BE2C (cell line): ENCODE results near the gene SLC4A2.

Experiments used
- DNase-seq: peaks from one replicate; pipeline ENCODE4 v3.0.0-alpha.2; 2020
- H3K27me3 ChIP-seq: fragments of 250-450 bp; sonication (Bioruptor Pico); 2 replicates; pipeline ENCODE4 v1.5.1; 2020; ENCODE audit warnings: mild to moderate bottlenecking
- H3K36me3 ChIP-seq: fragments of 250-450 bp; sonication (Bioruptor Pico); 2 replicates; pipeline ENCODE4 v1.5.1; 2020; ENCODE audit warnings: mild to moderate bottlenecking
- H3K4me1 ChIP-seq: fragments of 250-450 bp; sonication (Bioruptor Pico); 2 replicates; pipeline ENCODE4 v1.5.1; 2020
- H3K4me3 ChIP-seq: 2 replicates; pipeline ENCODE4 v1.5.1; 2011; ENCODE audit warnings: low read depth, low read length
- H3K9me3 ChIP-seq: fragments of 250-450 bp; sonication (Bioruptor Pico); 2 replicates; pipeline ENCODE4 v1.5.1; 2020
- TF ChIP-seq, protein P1 (sequence below): IDR thresholded peaks from 2 replicates; pipeline ENCODE4 v1.5.1; 2012; ENCODE audit warnings: mild to moderate bottlenecking, low read depth, low read length

Gene SLC4A2

DNA sequence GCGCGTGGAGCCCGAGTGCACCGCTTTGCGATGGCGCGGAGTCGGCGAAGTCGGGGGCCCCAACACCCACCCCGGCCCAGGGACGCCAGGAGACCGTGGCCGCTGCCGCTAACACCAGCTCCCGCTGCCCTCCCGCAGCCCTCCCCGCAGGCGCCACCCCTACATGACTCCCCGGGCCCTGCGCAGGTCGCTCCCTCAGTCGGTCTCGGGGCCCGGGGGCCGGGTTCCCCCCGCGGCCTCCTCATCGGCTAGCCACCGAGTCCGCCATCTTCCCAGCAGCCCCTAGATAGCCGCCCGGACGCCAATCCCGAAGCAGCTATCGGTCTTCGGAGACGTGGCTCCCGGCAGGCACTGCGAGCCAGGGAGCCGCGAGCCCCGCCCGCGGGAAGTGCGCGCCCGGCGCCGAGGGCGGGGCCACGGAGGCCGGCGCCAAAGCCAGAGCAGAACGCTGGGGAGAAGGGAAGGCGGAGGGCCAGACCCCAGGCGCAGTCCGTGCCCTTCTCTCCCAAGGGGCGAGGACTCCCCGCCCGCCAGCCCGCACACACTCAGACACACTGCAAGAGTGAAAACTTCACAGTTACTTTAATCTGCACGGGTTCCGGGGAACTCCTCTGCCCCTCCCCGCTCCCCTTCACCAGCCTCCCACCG is 21.3 kb downstream of the SLC4A2 start, which contains the start of gene FASTK:
Gene FASTK (minus strand): TSS at position 288 of the 648 bp plus-strand sequence. CDS start 43 bp downstream, at position 245.
- peaks cover 48% of the 10 kb centered on the region for H3K4me1 ChIP-seq
- no peaks in the 10 kb centered on the region for H3K9me3 ChIP-seq
- H3K4me3 ChIP-seq: peak within 1 kb of the TSS; percentile 92
- peak; percentile 95 for DNase-seq
- TF ChIP-seq, protein P1, sequence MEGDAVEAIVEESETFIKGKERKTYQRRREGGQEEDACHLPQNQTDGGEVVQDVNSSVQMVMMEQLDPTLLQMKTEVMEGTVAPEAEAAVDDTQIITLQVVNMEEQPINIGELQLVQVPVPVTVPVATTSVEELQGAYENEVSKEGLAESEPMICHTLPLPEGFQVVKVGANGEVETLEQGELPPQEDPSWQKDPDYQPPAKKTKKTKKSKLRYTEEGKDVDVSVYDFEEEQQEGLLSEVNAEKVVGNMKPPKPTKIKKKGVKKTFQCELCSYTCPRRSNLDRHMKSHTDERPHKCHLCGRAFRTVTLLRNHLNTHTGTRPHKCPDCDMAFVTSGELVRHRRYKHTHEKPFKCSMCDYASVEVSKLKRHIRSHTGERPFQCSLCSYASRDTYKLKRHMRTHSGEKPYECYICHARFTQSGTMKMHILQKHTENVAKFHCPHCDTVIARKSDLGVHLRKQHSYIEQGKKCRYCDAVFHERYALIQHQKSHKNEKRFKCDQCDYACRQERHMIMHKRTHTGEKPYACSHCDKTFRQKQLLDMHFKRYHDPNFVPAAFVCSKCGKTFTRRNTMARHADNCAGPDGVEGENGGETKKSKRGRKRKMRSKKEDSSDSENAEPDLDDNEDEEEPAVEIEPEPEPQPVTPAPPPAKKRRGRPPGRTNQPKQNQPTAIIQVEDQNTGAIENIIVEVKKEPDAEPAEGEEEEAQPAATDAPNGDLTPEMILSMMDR: no peak
- no peaks in the 10 kb centered on the region for H3K27me3 ChIP-seq
- peaks cover 14% of the 10 kb centered on the region for H3K36me3 ChIP-seq

DNA sequence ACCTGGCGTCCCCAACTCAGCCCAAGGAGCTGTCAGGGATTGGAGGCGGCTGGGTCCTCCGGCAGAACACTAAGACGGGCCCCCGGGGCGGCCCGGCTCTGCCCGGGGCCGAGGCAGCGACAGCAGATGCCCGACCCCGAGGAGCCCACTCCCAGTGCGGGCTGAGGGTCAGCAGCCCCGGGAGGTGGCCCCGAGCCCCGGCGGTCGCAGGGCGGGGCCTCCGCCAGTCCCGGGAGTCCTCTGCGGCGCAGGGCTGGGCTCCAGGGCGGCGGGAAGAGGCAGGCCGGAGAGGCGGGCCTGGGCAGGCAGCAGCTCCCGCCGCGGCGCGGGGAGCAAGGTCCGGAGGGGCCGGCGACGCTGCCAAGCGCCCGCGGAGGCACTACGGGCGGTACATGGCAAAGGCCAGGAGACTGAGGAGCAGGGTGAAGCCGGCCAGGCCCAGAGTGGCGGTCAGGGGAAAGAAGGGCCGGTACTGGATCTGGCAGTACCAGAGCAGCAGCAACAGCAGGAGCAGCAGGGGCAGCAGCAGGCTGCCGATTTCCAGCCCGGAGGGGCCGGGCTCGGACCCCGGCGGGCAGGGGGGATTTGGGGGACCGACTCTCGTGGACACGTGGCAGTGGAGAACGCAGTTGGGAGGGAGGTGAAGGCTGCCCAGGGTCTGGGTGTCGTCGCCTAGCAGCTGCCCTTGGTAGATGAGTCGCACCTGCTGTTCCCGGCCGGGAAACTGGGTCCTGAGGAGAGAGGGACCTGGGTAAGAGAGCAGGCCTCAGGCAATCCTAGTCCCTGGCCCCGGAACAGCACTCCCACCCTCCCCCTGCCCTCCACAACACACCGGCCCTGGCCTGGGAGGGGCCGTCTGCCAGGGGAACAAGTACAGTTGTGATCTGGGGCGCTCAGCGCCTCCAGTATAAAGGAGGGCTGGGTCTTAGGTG is 22.0 kb downstream of the SLC4A2 start:
- peaks cover 50% of the 10 kb centered on the region for H3K4me1 ChIP-seq
- peak; percentile 65 for DNase-seq

DNA sequence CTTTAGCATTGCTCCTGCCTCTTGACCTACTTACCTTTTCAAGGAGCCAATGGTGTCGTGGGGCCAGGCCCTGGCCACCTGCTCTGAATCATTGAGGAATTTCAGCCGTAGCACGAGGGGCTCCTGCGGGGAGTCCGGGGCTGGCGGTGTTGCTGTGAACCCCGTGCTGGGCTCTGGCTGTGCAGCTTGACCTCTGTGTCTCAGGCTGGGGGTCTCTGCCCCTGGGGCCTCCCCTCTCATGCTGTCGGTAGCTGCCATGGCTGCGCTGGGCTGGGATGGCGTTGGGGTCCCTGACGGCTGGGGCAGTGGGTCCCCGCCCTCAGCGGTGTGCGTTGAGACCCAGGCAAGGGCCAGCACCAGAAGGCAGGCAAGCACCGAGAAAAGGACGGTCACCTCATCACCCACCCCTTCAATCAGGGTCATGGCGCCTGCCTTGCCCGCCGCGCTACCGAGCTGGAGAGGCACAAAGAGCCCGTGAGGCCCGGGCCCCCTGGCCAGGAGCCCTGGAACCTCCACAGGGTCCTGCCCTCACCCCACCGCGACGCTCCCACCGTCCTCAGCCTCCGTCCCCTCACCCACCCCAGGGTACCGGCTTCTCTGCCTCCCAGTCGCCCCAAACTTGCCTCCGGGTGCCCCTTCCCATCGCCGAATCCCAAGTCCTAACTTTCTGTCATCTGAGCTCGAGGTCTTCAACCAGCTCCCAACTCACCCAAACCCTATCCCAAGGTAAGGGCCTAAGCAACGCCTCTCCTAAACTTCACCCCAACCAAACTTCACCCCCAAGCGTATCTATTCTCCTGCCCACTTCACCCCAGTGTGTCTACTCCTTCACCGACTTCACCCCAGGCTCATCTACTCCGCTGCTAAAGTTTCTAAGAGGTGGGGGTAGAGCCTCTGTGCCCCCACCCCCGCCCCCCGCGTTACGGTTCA is 23.0 kb downstream of the SLC4A2 start:
- DNase-seq: no peak
- no peaks in the 10 kb centered on the region for H3K9me3 ChIP-seq
- TF ChIP-seq, protein P1: no peak
- no peaks in the 10 kb centered on the region for H3K36me3 ChIP-seq
- H3K27me3 ChIP-seq: no peaks in the 10 kb centered on the region
- peaks cover 43% of the 10 kb centered on the region for H3K4me1 ChIP-seq
- H3K4me3 ChIP-seq: peak overlapping the region; percentile 92

More for the DNA sequence above, 22.0 kb downstream of the SLC4A2 start:
- H3K36me3 ChIP-seq: peaks cover 6% of the 10 kb centered on the region
- H3K9me3 ChIP-seq: no peaks in the 10 kb centered on the region
- TF ChIP-seq, protein P1: no peak
- no peaks in the 10 kb centered on the region for H3K27me3 ChIP-seq
- H3K4me3 ChIP-seq: peak overlapping the region; percentile 92

DNA sequence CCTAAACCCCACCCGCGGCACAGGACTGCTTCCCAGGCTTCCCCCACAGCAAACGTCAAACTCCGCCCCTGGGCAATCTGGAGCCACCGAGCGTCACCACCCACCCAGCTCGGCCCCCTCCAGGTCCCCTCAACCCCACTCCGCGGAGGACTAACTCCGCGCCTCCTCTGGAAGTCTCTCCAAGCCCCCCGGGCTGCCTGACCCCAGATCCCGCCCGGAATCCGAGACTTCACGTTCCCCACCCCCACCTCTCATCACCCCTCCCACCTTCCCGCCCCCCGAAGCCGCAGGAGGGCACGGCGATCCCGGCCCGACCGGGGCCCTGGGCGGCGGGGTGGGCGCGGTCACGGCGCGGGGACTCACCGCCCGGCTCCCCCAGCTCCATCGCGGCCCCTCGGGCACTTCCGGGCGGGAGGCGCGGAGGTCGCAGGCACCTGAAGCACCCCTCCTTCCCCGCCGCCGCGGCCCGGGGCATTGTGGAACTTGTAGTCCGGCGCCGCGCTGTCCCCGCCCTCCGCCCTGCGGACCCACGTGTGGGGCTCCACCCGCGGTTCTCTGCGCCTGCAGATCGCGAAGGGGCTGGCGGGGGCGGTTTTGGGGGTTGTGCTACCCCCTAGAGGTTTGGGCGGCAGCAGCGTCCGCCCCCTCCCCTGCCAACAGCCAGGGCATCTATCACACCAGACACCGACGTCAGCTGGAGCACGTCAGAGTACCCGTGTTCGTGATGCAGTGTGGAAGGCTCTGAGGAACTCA is 23.9 kb downstream of the SLC4A2 start, which contains the start of gene TMUB1:
Gene TMUB1 (minus strand): TSS at position 423 of the 753 bp plus-strand sequence. CDS start 930 bp downstream, outside the sequence.
- Histone ChIP-seq H3K9me3 (no peaks in the 10 kb centered on the region), H3K36me3 (peaks cover 6% of the 10 kb centered on the region), H3K4me3 (peak within 1 kb of the TSS; percentile 92), H3K27me3 (no peaks in the 10 kb centered on the region), H3K4me1 (peaks cover 34% of the 10 kb centered on the region)
- peak; percentile 86 for DNase-seq
- TF ChIP-seq, protein P1: no peak

DNA sequence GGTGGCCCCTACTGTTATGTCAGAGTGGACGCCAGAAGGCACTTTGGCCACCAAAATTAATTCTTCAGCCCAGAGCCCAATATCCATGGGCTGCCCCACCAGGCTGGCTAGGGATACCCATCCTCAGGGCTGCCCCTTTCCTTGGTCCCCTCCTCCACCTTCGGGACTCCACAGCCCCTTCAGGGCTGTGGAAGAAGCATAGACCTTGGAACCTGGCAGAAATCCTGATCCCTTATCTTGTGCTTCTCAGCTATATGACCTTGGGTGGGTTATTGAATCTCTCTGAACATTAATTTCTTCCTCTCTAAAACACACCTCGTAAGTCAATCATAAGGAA is 24.4 kb downstream of the SLC4A2 start:
- Histone ChIP-seq H3K9me3 (no peaks in the 10 kb centered on the region), H3K4me3 (peak overlapping the region; percentile 92), H3K36me3 (peaks cover 12% of the 10 kb centered on the region), H3K27me3 (no peaks in the 10 kb centered on the region), H3K4me1 (peaks cover 29% of the 10 kb centered on the region)
- TF ChIP-seq, protein P1: no peak
- no peak for DNase-seq
